ENCODE results near the gene ABCA13.

DNA sequence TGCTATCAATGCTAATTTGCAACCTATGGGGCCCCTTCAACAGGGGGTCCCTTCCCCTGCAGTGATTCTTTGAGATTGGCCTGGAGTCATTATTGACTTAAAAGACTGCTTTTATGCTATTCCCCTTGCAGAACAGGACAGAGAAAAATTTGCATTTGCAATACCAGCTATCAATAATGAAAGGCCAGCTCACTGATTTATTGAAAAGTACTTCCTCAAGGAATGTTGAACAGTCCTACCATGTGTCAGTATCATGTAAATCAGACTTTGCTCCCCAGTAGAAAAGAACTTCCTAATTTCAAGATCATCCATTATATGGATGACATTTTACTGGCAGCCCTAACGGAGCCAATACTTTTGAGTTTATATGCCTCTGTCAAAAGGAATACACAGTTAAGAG lies 29.7 kb upstream of the ABCA13 start:
- TF ChIP-seq POLR2AphosphoS5 (IDR thresholded peaks at IDR 0.05): no peak
- TF ChIP-seq, protein P1, sequence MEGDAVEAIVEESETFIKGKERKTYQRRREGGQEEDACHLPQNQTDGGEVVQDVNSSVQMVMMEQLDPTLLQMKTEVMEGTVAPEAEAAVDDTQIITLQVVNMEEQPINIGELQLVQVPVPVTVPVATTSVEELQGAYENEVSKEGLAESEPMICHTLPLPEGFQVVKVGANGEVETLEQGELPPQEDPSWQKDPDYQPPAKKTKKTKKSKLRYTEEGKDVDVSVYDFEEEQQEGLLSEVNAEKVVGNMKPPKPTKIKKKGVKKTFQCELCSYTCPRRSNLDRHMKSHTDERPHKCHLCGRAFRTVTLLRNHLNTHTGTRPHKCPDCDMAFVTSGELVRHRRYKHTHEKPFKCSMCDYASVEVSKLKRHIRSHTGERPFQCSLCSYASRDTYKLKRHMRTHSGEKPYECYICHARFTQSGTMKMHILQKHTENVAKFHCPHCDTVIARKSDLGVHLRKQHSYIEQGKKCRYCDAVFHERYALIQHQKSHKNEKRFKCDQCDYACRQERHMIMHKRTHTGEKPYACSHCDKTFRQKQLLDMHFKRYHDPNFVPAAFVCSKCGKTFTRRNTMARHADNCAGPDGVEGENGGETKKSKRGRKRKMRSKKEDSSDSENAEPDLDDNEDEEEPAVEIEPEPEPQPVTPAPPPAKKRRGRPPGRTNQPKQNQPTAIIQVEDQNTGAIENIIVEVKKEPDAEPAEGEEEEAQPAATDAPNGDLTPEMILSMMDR (IDR thresholded peaks at IDR 0.05): no peak
- no peak for TF ChIP-seq POLR2A (IDR thresholded peaks at IDR 0.05; ENCODE audit: low read depth)

Measured in esophagus muscularis mucosa (tissue), 3 donors.